Stomach (tissue), 4 donors: ENCODE results near the gene EEA1.

Source experiments
- POLR2A ChIP-seq, 4 donors: fragments of 450-650 bp; IDR thresholded peaks; one replicate each; pipeline ENCODE4 v1.6.1; 2016; ENCODE audit warnings: antibody characterized with exemption in 4 of 4, control low read depth in 2 of 4, mild to moderate bottlenecking in 1 of 4, moderate library complexity in 1 of 4
- TF ChIP-seq, protein P1 (sequence below), 7 experiments: fragments of 450-650 bp in 4 of 7; fragments of 200-600 bp in 3 of 7; sonication (generic) in 3 of 7; IDR thresholded peaks; one replicate each; pipeline ENCODE4 v1.5.1; 2016 to 2019; ENCODE audit warnings: antibody characterized with exemption in 7 of 7, control low read depth in 2 of 7, mild to moderate bottlenecking in 1 of 7

DNA sequence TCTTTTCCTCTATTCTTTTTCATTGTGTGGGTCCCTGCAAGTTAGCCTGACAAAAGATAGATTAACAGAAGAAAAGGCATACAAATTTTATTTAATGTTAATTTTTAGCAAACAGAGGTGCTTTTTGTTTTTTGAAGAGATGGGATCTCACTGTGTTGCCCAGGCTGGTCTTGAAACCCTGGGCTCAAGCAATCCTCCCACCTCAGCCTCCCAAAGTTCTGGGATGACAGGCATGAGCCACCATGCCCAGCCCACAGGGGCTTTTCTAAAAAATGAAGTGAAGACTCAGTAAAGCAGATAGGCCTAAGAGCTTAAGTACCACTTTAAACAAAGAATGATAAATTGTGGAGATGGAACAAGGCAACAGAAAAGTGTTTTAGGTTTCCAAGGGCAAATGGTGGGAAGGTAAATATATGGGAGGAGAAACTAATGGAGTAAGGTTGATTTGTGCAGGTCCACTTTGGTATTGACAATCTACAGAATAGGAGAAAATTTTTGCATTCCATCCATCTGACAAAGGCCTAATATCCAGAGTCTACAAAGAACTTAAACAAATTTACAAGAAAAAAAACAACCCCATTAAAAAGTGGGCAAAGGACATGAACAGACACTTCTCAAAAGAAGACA, 18.6 kb upstream of the EEA1 start:
- TF ChIP-seq, protein P1, sequence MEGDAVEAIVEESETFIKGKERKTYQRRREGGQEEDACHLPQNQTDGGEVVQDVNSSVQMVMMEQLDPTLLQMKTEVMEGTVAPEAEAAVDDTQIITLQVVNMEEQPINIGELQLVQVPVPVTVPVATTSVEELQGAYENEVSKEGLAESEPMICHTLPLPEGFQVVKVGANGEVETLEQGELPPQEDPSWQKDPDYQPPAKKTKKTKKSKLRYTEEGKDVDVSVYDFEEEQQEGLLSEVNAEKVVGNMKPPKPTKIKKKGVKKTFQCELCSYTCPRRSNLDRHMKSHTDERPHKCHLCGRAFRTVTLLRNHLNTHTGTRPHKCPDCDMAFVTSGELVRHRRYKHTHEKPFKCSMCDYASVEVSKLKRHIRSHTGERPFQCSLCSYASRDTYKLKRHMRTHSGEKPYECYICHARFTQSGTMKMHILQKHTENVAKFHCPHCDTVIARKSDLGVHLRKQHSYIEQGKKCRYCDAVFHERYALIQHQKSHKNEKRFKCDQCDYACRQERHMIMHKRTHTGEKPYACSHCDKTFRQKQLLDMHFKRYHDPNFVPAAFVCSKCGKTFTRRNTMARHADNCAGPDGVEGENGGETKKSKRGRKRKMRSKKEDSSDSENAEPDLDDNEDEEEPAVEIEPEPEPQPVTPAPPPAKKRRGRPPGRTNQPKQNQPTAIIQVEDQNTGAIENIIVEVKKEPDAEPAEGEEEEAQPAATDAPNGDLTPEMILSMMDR (IDR thresholded peaks at IDR 0.05), result no peak
- TF ChIP-seq POLR2A (IDR thresholded peaks at IDR 0.05), result no peak
